Upper lobe of left lung (tissue), 4 donors: Measurements from ENCODE around the gene LRRC61.

Experiments used
- CTCF ChIP-seq, 6 experiments: fragments of 450-650 bp in 4 of 6; fragments of 200-600 bp in 2 of 6; sonication (generic) in 2 of 6; IDR thresholded peaks; one replicate each; pipeline ENCODE4 v1.5.1; 2016 to 2019; ENCODE audit warnings: antibody characterized with exemption in 6 of 6
- EP300 ChIP-seq, 4 donors: sonication (generic); formaldehyde crosslinking; IDR thresholded peaks; one replicate each; pipeline ENCODE4 v1.5.1; 2017; ENCODE audit warnings: antibody characterized with exemption in 4 of 4, control low read depth in 2 of 4
- POLR2AphosphoS5 ChIP-seq, 2 donors: sonication (generic); formaldehyde crosslinking; IDR thresholded peaks; one replicate each; pipeline ENCODE4 v1.5.1; 2017; ENCODE audit warnings: antibody characterized with exemption in 2 of 2

GRCh38 chr7:150311146-150311545, 12.0 kb upstream of the LRRC61 start:
- no peak for TF ChIP-seq CTCF (IDR thresholded peaks at IDR 0.05)
- no peak for TF ChIP-seq POLR2AphosphoS5 (IDR thresholded peaks at IDR 0.05)
- TF ChIP-seq EP300 (IDR thresholded peaks at IDR 0.05): no peak
